Astrocyte of the hippocampus (primary cell): Measurements from ENCODE around the gene KIF1A.

Experiments
- DNase-seq: peaks from one replicate; pipeline ENCODE4 v3.0.0; 2011; ENCODE audit warnings: low read depth, low spot score

KIF1A gene

GRCh38 chr2:240736281-240737250, 83.5 kb downstream of the KIF1A start:
- no peak for DNase-seq

DNA sequence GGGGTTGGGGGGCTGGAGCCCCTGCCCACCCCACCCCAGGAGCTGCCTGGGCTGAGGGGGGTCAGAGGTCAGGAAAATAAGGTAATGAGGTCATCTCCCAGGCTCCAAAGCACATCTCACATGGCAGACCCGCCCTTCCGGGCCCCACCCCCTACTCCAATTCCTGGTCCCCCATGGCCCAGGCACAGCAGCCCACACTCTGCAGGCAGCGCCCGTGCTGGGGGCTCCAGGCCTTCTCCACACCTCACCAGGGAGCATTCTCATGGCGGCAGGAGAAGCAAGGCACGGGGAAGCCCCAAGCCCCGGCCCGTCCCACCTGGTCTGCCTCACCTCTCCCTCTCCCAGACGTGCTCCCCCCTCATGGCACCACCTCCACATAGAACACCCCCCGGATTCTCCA, 84.5 kb downstream of the KIF1A start:
- no peak for DNase-seq

- no peak for DNase-seq
Measured at GRCh38 chr2:240734756-240735155, 85.3 kb downstream of the KIF1A start.

DNA sequence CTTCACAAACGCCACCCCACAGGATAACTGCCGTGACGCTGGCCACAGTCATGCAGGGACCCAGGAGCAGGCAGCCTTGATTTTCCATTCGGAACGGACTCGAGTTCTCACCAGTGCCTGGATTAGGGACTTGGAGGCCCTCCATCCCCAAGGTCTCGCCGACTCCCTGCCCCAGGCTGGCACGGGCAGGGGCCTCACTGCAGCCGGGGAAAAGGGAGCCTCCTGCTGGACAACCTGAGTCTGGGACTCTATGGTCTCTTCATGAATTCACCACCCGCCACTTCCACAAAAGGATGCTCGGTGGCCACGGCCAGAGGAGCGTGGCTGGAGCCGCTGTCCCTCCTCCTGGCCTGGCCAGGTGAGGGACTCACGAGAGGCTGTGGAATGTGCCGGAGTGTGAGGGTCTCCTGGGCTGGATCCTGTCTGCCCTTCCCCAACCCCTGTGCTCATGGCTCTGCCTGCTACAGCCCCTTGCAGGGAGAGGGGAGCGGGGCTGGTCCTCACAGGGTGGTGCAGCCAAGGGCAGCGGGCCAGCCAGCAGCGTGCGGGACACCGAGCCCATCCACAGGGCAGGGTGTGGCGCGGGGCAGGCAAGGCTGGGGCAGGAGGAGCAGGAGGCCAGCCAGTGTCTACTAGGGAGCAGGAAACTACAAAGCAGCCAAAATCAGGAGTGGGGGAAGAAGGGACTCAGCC, 86.1 kb downstream of the KIF1A start:
- no peak for DNase-seq

DNA sequence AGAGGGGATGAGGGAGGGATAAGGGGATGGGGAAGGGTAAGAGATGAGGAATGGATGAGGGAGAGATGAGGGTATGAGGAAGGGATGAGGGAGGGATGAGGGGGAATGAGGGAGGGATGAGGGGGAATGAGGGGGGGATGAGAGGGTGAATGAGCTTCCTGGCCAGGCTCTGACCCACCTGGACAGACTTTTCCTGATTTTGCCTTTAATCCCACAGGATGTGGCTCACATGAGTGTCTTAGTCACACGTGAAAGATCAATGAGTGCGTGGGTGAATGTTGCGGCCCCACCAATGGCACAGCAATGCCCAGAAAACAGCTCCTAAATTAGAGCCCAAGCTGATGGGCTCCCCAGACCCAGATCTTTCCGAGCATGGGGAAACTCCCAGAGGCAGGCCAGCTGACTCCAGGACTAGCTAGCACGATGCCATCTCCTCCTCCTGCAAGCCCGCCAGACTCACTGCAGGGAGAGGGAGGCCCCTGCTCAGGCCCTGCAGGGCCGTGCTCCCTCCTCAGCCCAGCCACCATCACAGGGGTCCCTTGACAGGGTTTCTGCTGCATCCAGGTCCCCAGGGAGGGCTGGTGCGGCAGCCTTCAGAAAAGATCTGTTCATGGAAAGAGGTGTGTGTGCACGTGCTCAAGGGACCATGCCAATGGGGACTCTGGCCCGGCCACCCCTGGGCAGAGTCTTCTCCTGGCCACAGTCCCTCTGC, 87.0 kb downstream of the KIF1A start:
- no peak for DNase-seq

DNA sequence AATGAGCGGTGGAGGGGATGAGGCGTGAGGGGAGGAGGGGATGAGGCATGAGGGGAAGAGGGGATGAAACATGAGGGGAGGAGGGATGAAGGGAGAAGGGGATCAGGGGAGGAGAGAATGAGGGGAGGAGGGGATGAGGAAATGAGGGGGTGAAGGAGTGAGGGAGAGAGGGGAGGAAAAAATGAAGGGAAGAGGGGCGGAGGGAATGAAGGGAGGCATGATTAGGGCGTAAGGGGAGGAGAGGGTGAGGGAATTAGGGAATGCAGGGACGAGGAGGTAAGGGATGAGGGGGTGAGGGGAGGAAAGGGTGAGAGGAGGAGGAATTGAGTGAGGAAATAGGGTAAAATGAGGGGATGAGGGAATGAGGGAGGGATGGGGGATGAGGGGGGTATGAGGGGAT, 87.8 kb downstream of the KIF1A start:
- no peak for DNase-seq

DNA sequence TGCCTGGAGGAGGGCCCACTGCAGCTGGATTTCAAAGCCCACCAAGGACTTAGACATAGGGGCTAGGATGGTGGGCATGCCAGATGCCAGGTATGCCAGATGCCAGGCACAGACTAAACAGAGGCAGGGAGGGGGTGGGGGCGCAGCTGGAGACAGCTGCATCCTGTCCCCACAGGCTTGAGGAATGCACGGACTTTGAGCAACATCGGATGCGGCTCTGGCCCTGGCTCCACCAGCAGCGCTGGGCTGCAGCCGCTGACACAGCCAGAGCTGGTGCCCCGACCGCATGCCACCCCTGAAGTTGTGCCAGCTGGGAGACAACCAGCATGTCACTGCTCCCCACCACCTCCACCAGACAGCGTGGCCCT, 88.9 kb downstream of the KIF1A start:
- DNase-seq, result no peak

GRCh38 chr2:240730501-240731177, 89.4 kb downstream of the KIF1A start:
- no peak for DNase-seq

- no peak for DNase-seq
Measured at GRCh38 chr2:240728827-240729226, 91.2 kb downstream of the KIF1A start.

GRCh38 chr2:240728361-240728760, 91.7 kb downstream of the KIF1A start:
- no peak for DNase-seq

- DNase-seq, result no peak
Measured at GRCh38 chr2:240727913-240728312, 92.1 kb downstream of the KIF1A start.

GRCh38 chr2:240727439-240727838, 92.6 kb downstream of the KIF1A start:
- no peak for DNase-seq

- no peak for DNase-seq
Measured at GRCh38 chr2:240726876-240727275, 93.1 kb downstream of the KIF1A start.

GRCh38 chr2:240725671-240726070, 94.3 kb downstream of the KIF1A start:
- no peak for DNase-seq

DNA sequence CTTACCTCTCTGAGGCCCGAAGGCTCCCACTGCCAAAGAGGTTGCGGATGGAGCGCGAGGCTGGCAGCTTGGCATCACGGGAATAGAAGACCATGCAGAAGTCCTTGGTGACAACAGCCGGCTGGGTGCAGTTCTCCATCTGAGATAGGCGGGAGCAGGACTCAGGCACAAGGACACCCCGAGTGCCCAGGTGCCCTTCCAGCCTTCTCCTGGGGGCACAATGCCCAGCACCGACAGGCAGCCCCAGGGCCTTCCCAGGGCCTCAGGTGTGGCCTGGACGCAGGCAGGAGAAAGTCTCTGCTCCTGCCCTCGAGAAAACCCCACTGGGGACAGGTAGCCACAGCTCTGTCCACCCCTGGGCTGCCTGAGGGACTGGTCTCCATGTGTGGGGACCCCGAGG, 94.8 kb downstream of the KIF1A start:
- no peak for DNase-seq

DNA sequence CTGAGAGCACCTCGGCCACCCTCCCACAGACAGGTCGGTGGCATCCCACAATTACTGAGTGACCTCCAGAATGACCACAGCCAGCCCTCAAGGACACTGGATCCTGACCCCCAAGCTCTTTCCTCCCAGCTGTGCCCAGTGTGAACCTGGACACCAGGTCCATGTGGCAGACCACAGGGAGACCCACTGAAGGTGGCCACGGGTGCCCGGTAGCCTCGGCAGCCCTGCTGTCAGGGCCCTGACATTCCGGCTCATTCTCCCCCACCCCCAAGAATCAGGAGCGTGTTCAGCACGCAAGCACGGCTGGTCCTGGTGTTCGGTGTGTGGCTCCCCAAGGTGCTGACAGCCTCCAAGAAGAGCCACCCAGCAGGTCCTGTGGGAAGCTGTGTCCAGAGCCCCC, 95.6 kb downstream of the KIF1A start:
- no peak for DNase-seq

GRCh38 chr2:240723851-240724250, 96.2 kb downstream of the KIF1A start:
- DNase-seq, result no peak

- DNase-seq, result no peak
Measured at GRCh38 chr2:240722796-240723735, 97.0 kb downstream of the KIF1A start.

DNA sequence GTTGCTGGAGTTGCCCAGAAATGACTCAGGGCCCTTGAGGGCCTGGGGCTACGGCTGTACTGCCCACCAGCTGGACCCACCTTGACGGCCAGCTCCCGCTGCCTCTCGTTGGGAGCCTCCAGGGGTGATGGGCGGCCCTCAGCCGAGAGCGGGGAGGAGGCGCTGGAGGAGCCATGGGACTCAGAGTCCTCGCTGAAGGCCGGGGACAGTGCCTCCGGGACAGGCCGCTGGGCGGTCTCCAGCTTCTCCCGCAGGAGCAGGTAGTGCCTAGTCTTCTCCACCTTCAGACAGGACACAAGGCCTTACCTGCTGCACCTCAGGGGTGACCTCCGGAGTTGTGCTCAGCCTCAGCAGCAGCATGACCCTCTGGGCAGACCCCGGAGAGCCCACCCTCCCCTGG, 97.6 kb downstream of the KIF1A start:
- no peak for DNase-seq

DNA sequence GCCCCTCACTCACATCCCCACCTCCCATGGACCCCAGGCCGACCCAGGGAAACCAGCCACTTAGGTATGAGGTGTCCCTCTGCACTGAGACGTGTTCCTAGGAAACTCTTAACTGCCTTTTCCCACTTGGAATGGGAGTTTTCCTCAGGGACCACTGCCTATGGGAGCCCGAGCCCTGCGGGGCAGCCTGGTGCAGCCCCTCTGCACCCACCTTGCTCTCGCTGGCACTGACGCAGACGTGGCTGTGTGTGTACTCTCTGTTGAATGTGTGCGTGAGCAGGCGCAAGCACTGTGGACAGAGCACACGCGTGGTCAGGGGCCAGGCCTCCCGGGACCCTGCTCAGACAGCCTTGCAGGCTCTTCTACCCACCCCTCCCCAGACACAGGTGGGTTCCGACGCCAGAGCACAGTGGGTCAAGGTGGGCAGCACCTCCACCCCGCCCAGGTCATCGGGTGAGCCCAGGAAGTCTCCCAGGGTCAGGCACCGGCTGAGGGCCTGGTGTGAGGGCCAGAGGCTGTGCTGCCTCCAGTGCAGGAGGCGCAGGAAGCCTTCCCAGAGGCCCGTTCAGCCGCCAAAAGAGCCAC, 98.3 kb downstream of the KIF1A start:
- DNase-seq, result no peak
